ENCODE results near the gene RSPH6A.

RSPH6A gene

GRCh38 chr19:45770192-45771101 is 44.7 kb downstream of the RSPH6A start (continued):
- TF ChIP-seq OSR2 (tag by site-specific recombination; IDR thresholded peaks at IDR 0.05), result peak; percentile 32; the same call in 1 of the 2 replicates
- TF ChIP-seq ZNF2 (tag by site-specific recombination; IDR thresholded peaks at IDR 0.05), result 0 out of 2 replicates have a peak, but pooled peaks have one; percentile 41
- no peak for TF ChIP-seq ZNF792 (tag by site-specific recombination; IDR thresholded peaks at IDR 0.05)
- TF ChIP-seq SALL2 (tag by site-specific recombination; IDR thresholded peaks at IDR 0.05; ENCODE audit: borderline replicate concordance), result no peak
- no peak for TF ChIP-seq ZNF23 (tag by site-specific recombination; IDR thresholded peaks at IDR 0.05; ENCODE audit: borderline replicate concordance)
- TF ChIP-seq HOXD13 (CRISPR knock-in tag; IDR thresholded peaks at IDR 0.05; ENCODE audit: borderline replicate concordance), result no peak
- TF ChIP-seq TCF7L2 (IDR thresholded peaks at IDR 0.05; ENCODE audit: borderline replicate concordance, low read depth, low read length), result no peak
- TF ChIP-seq ZNF488 (tag by site-specific recombination; IDR thresholded peaks at IDR 0.05), result no peak

GRCh38 chr19:45769821-45770191 is 45.3 kb downstream of the RSPH6A start:
- no peaks in the 10 kb centered on the region for H3K9me3 ChIP-seq (ENCODE audit: control insufficient read depth, insufficient read depth, low read depth, low read length)
- peak overlapping the region; percentile 36 for H3K4me3 ChIP-seq (ENCODE audit: low read depth, low read length)
- ChIA-PET POLR2A (interaction anchor here (0.6 to 7.2 kb wide), 40 partner anchors 9 to 1839 kb away, joined by 3 to 133 read pairs (median 7); partner anchors contain the start of genes CCDC61, DMPK, DMWD and FBXO46), CTCF (interaction anchor here (0.6 to 2.8 kb wide), 31 partner anchors 12 to 392 kb away, joined by 3 to 61 read pairs (median 5); partner anchors contain the start of genes DMPK, DMWD, FBXO46 and FOXA3)
- H3K27ac ChIP-seq (ENCODE audit: extremely low read depth, low read depth, low read length), result peak overlapping the region; percentile 64
- TF ChIP-seq ZNF335 (tag by site-specific recombination; conservative IDR thresholded peaks at IDR 0.05) (peak; percentile 55), ZNF514 (tag by site-specific recombination; IDR thresholded peaks at IDR 0.05) (no peak)
- H3K4me1 ChIP-seq (ENCODE audit: control insufficient read depth, insufficient read depth, low read length), result peaks cover 20% of the 10 kb centered on the region
- peaks cover 7 to 27% of the 10 kb centered on the region in 2 experiments for H3K36me3 ChIP-seq (ENCODE audit: control insufficient read depth in 2 of 2, insufficient read depth in 1 of 2, low read length in 2 of 2)

GRCh38 chr19:45768984-45769782 is 45.9 kb downstream of the RSPH6A start, which contains the start of gene SIX5:
Gene SIX5 (minus strand): TSS chr19:45769252. CDS start chr19:45768844, 408 bp downstream.
- POLR2A ChIA-PET, result interaction anchor here (0.6 to 7.2 kb wide), 47 partner anchors 8 to 1839 kb away, joined by 3 to 133 read pairs (median 5); partner anchors contain the start of genes CCDC61, DMPK, DMWD and FBXO46
- Histone ChIP-seq H3K36me3 (ENCODE audit: control insufficient read depth in 2 of 2, insufficient read depth in 1 of 2, low read length in 2 of 2) (peaks cover 7 to 23% of the 10 kb centered on the region in 2 experiments), H3K27ac (ENCODE audit: extremely low read depth, low read depth, low read length) (peak within 1 kb of the TSS; percentile 98), H3K4me3 (ENCODE audit: low read depth, low read length) (peak within 1 kb of the TSS; percentile 70), H3K4me1 (ENCODE audit: control insufficient read depth, insufficient read depth, low read length) (peaks cover 25% of the 10 kb centered on the region), H3K9me3 (ENCODE audit: control insufficient read depth, insufficient read depth, low read depth, low read length) (no peaks in the 10 kb centered on the region)
- CTCF ChIA-PET, result interaction anchor here (0.5 to 2.8 kb wide), 36 partner anchors 8 to 540 kb away, joined by 3 to 61 read pairs (median 4); partner anchors contain the start of genes DMPK, DMWD, FBXO46 and FOXA3
- TF ChIP-seq KLF10 (tag by site-specific recombination; IDR thresholded peaks at IDR 0.05) (peak; percentile 99), PBX3 (CRISPR knock-in tag; IDR thresholded peaks at IDR 0.05) (peak; percentile 77; the same call in 1 of the 2 replicates), ZNF791 (tag by site-specific recombination; IDR thresholded peaks at IDR 0.05) (no peak), GFI1B (tag by site-specific recombination; IDR thresholded peaks at IDR 0.05) (peak; percentile 42; the same call in 1 of the 2 replicates), ZNF366 (tag by site-specific recombination; conservative IDR thresholded peaks at IDR 0.05) (peak; percentile 85), ZEB2 (tag by site-specific recombination; IDR thresholded peaks at IDR 0.05) (peak; percentile 96), FEZF1 (tag by site-specific recombination; IDR thresholded peaks at IDR 0.05) (0 out of 2 replicates have a peak, but pooled peaks have one; percentile 18), ZFP37 (tag by site-specific recombination; IDR thresholded peaks at IDR 0.05) (peak; percentile 89), SP2 (tag by site-specific recombination; IDR thresholded peaks at IDR 0.05) (peak; percentile 97), ZNF341 (tag by site-specific recombination; IDR thresholded peaks at IDR 0.05; ENCODE audit: low read depth) (peak; percentile 93), ZBTB20 (tag by site-specific recombination; IDR thresholded peaks at IDR 0.05) (peak; percentile 84), ZSCAN23 (tag by site-specific recombination; IDR thresholded peaks at IDR 0.05) (peak; percentile 79; the same call in 1 of the 2 replicates), ZNF48 (tag by site-specific recombination; IDR thresholded peaks at IDR 0.05) (no peak), ZNF510 (tag by site-specific recombination; IDR thresholded peaks at IDR 0.05; ENCODE audit: insufficient replicate concordance) (no peak), ZSCAN30 (tag by site-specific recombination; IDR thresholded peaks at IDR 0.05) (peak; percentile 54; the same call in 1 of the 2 replicates), ZNF560 (tag by site-specific recombination; IDR thresholded peaks at IDR 0.05; ENCODE audit: borderline replicate concordance) (peak; percentile 99), ZNF555 (tag by site-specific recombination; conservative IDR thresholded peaks at IDR 0.05) (no peak), ZNF777 (tag by site-specific recombination; IDR thresholded peaks at IDR 0.05; ENCODE audit: borderline replicate concordance) (peak; percentile 87), GLIS1 (tag by site-specific recombination; IDR thresholded peaks at IDR 0.05) (peak; percentile 88), ZNF610 (tag by site-specific recombination; IDR thresholded peaks at IDR 0.05; ENCODE audit: borderline replicate concordance) (peak; percentile 77; the same call in 1 of the 2 replicates)

Data from HEK293 (cell line).